NCI-H524 treated with DMSO at 0.1 percent for 48 hours (cell line): ENCODE data around the gene KNG1.
"Not testable (repeated sequence)": the region's sequence is repeated elsewhere in the genome, so short reads cannot be mapped to it uniquely, and the experiment has no call there.

Source experiments
- DNase-seq: peaks from one replicate; lab custom pipeline; 2025; lab: John Stamatoyannopoulos, UW

Gene KNG1

GRCh38 chr3:186717039-186717457 is at the start of gene KNG1:
TSS of gene KNG1 (plus strand) at chr3:186717359. CDS start at chr3:186717543, 184 bp downstream.
- no peak for DNase-seq

- DNase-seq: no peak
Observed at GRCh38 chr3:186668426-186668825, 48.7 kb upstream of the KNG1 start.

DNA sequence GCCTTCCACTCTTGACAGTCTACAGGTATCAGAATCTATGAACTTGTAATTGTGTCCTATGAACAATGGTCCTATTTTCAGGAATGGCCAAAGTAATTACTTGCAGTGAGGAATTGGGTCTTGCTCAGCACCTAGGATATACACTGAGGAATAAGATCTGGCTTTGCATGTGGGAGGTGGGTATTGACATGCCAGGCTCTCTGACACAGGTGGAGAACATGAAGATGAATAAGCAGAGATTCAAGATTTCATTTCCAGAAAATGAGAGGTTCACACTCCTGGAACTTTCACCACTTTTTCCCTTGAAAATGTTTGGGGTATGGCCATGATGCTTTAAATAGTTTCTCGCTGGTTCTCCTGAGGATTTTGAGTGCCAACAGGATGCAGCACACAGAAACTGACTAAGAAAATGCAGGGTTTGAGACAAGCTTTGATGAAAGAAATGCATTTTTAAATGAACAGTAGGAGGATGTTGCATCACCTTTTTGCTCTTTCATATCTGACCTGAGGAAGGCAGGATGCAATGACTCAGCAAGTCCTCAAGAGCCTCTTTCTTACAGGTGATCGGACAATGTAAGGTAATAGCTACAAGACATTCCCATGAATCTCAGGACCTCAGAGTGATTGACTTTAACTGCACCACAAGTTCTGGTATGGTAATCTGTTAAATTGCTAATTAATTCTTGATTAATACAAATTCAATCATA is 47.6 kb upstream of the KNG1 start:
- no peak for DNase-seq

- DNase-seq: no peak
Observed at GRCh38 chr3:186670155-186670554, 47.0 kb upstream of the KNG1 start.

DNA sequence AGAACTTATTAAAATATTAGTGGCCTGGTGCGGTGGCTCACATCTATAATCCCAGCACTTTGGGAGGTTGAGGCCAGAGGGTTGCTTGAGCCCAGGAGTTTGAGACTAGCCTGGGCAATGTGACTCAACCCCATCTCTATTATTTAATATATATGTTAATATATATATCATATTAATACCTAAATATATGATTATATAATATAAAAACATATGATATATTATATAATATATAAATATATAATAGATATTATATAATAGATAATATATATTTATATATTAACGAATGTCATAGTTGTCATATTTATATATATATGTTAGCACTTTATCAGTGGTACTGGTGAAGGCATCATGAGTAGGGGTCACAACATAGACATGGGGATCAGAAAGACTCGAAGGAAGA is 46.1 kb upstream of the KNG1 start:
- no peak for DNase-seq

- no peak for DNase-seq
Observed at GRCh38 chr3:186678604-186679003, 38.6 kb upstream of the KNG1 start.

DNA sequence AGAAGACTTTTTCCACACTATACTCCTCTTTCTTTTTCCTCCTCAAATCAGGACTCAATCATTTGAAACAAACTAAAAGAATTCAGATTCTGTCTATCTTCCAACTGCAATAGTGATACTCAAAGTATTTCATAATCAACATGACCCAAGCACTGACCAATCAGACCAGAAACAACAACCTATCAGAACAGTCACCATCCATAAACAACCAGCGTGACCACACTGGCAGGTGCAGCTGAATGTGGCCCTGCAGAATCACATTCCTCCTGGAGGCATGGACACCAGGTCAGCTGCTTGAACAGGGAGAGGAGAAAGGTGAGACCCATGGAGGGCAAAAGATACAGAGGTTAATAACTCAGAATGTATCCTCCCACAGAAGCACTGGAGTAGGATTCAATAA is 38.0 kb upstream of the KNG1 start:
- no peak for DNase-seq

GRCh38 chr3:186680869-186681268 is 36.3 kb upstream of the KNG1 start:
- no peak for DNase-seq

GRCh38 chr3:186682812-186683211 is 34.3 kb upstream of the KNG1 start:
- DNase-seq: no peak

GRCh38 chr3:186683979-186684378 is 33.2 kb upstream of the KNG1 start:
- no peak for DNase-seq

GRCh38 chr3:186686475-186686874 is 30.7 kb upstream of the KNG1 start:
- not testable (repeated sequence) for DNase-seq

DNA sequence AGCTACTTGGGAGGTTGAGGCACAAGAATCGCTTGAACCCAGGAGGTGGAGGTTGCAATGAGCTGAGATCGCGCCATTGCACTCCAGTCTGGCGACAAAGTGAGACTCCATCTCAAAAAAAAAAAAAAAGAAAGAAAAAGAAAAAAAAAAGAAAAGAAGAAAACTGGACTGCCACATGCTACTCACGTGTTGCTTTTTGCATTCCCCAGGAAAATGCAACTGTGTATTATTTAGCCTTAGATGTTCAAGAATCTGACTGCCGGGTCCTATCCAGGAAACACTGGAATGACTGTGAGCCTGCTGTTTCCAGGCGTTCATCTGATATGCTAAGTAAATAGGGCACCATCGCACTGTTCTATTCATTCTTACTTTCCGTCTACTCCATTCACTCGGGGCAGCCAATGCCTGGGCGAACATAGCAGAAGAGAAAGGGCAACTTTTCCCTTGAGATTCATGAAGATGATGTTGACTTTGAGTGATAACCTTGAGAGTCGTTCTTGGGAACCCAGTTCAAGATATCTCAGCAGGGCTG is 30.0 kb upstream of the KNG1 start:
- DNase-seq: no peak

DNA sequence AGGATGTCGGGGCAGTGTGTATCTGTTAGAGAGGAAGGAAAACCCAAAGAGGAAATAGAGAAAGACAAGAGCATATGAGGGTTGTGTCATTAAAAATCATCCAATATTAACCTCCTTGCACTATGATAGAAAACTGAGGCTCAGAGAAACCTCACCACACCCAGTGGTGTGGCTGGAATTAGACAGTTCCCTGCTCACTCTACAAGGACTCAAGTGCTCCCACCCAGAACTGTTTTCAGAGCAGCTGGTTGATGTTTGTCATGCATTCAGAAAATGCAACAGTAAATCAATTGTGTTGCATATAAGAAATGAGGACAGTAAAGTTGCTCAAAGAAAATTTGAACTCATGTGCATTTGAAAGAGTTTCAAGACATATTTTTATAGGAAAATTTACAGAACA is 26.9 kb upstream of the KNG1 start:
- DNase-seq: not testable (repeated sequence)

DNA sequence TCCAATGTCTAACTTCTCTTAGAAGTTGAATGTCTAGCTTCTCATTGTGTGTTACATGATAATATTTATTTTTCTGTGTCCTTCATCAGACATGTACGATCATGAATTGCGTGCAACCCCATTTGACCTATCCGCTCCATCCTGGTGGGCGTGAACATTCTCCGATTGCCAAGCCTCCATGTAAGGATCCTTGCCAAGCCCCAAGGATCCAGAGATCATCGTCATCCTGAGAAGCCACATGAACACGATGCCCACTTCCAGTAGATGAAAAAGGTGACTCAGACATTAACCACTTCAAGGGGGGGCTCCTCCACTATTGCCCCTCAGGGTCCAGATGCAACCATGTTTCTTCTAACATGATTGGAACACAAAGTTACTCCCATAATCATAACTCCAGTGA is 25.5 kb upstream of the KNG1 start:
- DNase-seq: no peak

DNA sequence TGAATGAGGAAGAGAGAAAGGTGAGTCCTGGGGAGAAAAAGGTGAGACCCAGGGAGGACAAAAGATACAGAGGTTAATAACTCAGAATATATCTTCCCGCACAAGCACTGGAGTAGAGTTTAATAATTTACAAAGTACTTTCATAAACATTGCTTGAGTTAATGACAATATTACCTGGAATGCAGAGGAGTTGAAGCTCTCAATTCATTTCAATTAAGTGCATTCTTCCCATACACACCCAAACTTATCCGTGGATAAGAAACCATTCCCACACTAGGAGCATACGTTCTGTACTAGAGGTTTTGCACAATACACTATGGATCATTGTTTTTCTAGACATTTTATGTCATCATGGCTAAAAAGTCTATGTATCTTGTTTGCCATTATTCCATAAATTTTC is 23.3 kb upstream of the KNG1 start:
- no peak for DNase-seq

DNA sequence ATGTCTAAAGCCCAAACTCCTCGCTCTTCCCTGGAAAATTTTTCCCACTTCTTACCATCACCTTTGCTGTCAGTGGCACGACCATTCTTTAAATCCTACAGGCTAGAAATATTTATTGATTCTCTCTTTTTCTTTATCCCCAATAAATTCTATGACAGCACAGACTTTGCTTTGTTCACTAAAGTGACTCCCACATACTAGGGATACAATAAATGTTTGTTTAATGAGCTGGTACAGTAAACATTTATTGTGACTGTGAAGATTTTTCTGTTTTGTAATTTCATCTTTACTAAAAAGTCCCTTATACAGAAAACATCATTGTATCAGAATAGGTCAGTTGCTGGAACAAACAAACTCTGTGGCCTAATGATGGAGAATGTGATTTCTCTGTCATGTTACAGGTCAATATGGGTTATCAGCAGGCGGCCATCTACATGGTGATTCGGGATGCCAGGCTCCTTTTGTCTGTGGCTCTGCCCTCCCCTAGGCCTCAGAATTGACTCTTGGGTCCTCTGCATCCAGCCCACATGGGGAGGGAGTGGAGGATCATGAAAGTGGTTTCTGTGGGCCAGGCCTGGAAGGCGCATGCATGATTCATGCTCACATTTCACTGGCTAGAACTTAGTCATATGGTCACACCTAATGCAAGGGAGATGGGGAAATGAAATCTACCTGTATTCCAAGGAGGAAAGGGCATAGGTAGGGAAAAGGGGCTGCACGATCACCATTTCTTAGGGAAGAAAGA is 22.7 kb upstream of the KNG1 start:
- no peak for DNase-seq

GRCh38 chr3:186696522-186696921 is 20.6 kb upstream of the KNG1 start:
- DNase-seq: no peak

GRCh38 chr3:186697510-186697909 is 19.6 kb upstream of the KNG1 start:
- DNase-seq: no peak

DNA sequence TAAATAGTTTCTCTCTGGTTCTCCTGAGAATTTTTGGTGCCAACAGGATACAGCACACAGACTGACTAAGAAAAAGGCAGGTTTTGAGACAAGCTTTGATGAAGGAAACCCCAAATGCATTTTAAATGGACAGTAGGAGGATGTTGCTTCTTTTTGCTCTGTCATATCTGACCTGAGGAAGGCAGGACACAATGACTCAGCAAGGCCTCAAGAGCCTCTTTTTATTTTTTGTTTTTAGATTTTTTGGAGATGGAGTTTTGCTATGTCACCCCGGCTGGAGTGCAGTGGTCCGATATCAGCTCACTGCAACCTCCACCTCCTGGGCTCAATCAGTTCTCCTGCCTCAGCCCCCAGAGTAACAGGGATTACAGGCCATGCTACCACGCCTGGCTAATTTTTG is 16.9 kb upstream of the KNG1 start:
- no peak for DNase-seq

GRCh38 chr3:186702451-186702850 is 14.7 kb upstream of the KNG1 start:
- DNase-seq: not testable (repeated sequence)

DNA sequence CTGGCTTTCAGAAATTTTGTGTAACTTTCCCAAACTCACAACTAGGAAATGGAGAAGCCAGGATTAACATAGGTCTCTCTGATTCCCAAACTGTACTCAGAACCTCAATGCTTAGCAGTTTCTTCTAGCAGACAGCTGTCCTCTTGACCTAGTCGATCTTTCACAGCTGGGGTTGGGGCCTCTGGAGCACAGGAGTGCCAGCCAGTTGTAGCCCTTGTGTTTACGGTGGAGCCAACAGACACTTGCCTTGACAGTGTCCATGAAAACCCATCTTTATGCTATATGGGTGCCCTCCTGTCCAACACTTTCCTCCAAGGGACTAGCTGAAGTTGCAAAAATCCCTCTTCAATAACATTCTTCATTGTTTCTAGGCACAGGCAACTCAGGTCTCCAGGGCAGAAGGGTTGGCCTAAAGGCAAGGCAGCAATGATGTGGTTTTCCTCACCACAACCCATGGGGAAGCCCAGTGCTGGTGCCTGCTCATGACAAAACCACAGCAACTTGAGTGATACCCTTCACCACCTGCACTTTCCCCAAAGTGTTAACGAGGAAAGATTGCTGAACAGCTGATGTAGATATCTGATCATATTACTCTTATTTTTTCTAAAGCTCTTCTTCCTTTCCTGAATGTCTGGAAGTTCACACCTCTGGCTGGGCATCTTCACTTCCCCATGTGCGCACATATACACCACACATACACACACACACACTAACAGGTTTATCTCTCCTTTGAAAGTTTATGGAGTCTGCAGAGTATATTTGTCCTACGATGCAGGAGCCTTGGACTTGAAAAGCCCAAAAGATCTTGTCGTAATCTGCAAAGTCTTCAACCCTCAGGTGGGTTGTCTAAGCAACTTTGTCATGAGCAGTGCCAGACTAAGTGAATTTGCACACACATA is 11.0 kb upstream of the KNG1 start:
- no peak for DNase-seq

GRCh38 chr3:186708983-186709679 is 8.0 kb upstream of the KNG1 start:
- no peak for DNase-seq
